PC-9 (cell line): ENCODE measurements around the gene PTPN18.

Experiments used
- EZH2 ChIP-seq: fragments of 200-600 bp; sonication (generic); IDR thresholded peaks from 2 replicates; pipeline ENCODE4 v1.8.0; 2017; ENCODE audit warnings: antibody characterized with exemption, low read depth
- TF ChIP-seq, protein P1 (sequence below): fragments of 200-600 bp; sonication (generic); conservative IDR thresholded peaks from 2 replicates; pipeline ENCODE4 v1.6.1; 2017; ENCODE audit warnings: mixed run types, antibody characterized with exemption, mild to moderate bottlenecking, moderate library complexity

DNA sequence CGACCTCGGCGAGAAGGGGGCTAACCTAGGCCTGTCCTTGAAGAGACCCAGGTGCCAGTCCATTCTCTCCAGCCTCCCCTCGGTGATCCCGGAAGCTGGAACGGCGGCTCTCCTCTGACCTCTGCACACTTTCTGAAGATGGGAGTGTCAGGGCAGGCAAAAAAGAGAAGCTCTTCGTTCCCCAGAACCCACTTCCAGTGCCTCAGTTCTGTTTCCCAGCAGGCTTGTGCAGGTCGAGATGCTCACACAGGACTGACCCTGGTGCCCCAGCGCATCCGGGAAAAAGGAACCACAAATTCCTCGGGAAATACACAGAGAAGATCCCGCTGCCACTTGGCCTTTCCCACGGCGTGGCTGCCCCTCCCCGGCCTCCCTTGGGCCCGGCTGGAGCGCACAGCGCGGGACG, 681 bp upstream of the PTPN18 start:
- TF ChIP-seq, protein P1, sequence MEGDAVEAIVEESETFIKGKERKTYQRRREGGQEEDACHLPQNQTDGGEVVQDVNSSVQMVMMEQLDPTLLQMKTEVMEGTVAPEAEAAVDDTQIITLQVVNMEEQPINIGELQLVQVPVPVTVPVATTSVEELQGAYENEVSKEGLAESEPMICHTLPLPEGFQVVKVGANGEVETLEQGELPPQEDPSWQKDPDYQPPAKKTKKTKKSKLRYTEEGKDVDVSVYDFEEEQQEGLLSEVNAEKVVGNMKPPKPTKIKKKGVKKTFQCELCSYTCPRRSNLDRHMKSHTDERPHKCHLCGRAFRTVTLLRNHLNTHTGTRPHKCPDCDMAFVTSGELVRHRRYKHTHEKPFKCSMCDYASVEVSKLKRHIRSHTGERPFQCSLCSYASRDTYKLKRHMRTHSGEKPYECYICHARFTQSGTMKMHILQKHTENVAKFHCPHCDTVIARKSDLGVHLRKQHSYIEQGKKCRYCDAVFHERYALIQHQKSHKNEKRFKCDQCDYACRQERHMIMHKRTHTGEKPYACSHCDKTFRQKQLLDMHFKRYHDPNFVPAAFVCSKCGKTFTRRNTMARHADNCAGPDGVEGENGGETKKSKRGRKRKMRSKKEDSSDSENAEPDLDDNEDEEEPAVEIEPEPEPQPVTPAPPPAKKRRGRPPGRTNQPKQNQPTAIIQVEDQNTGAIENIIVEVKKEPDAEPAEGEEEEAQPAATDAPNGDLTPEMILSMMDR: no peak
- TF ChIP-seq EZH2: no peak
